H1 (cell line): Measurements from ENCODE around the gene SMIM7. TPM values are rescaled to one million over a fixed set of nuclear protein-coding genes. Genes with fewer than 3 reads are reported as not detected.

Experiments used
- CTCF ChIA-PET: fragments of 300-600 bp; sonication (Branson Sonifier 250); formaldehyde crosslinking; loops from one replicate; lab custom pipeline; 2021; ENCODE audit not compliant: partially characterized antibody; lab: Charles Lee
- POLR2A ChIA-PET: fragments of 300-600 bp; sonication (Branson Sonifier 250); formaldehyde crosslinking; loops from one replicate; lab custom pipeline; 2021; ENCODE audit warnings: inconsistent platforms; ENCODE audit not compliant: partially characterized antibody; lab: Charles Lee
- DNase-seq, 2 experiments: peaks; one replicate each; pipeline versions ENCODE4 v3.0.0 to v3.0.0-alpha.2; 2010 to 2022; ENCODE audit warnings: low spot score in 2 of 2, low read depth in 1 of 2, mixed read lengths in 1 of 2
- FAIRE-seq: peaks from 2 replicates; lab custom pipeline; 2011; peaks lifted over from hg19 to GRCh38; lab: Jason Lieb, UNC
- H2AFZ ChIP-seq: 2 replicates; pipeline ENCODE4 v1.8.1; 2012; ENCODE audit warnings: low read length, inconsistent platforms
- H2AK5ac ChIP-seq: 2 replicates; pipeline ENCODE4 v1.6.1; 2013; ENCODE audit warnings: low read depth, low read length
- H2BK120ac ChIP-seq: replicated peaks from 2 replicates; pipeline ENCODE3; 2013; ENCODE audit warnings: low read depth, low read length, inconsistent platforms
- H2BK12ac ChIP-seq: 2 replicates; pipeline ENCODE4 v1.6.1; 2013; ENCODE audit warnings: low read depth, low read length
- H2BK15ac ChIP-seq: 2 replicates; pipeline ENCODE4 v1.6.1; 2013; ENCODE audit warnings: low read length
- H2BK20ac ChIP-seq: 2 replicates; pipeline ENCODE4 v1.6.1; 2013; ENCODE audit warnings: low read length
- H2BK5ac ChIP-seq: 2 replicates; pipeline ENCODE4 v1.6.1; 2013; ENCODE audit warnings: low read depth, low read length
- H3K14ac ChIP-seq: 2 replicates; pipeline ENCODE4 v1.6.1; 2013; ENCODE audit warnings: inconsistent platforms; ENCODE audit not compliant: insufficient read length
- H3K18ac ChIP-seq: 2 replicates; pipeline ENCODE4 v1.6.1; 2013; ENCODE audit warnings: low read length; ENCODE audit errors: extremely low read depth
- H3K23ac ChIP-seq: 2 replicates; pipeline ENCODE4 v1.6.1; 2013; ENCODE audit warnings: inconsistent platforms; ENCODE audit not compliant: insufficient read length
- H3K23me2 ChIP-seq: 2 replicates; pipeline ENCODE4 v1.6.1; 2013; ENCODE audit warnings: low read depth, low read length
- H3K27ac ChIP-seq: 2 replicates; pipeline ENCODE4 v1.6.1; 2011; ENCODE audit warnings: low read depth, low read length, inconsistent platforms
- H3K27me3 ChIP-seq, 4 experiments: replicated peaks in 1 of 4; 1 replicate in 1 of 4; 2 replicates in 3 of 4; pipeline versions ENCODE4 v1.6.1 to v1.8.1; 2011 to 2013; ENCODE audit warnings: low read length in 3 of 4, mild to moderate bottlenecking in 3 of 4, inconsistent platforms in 2 of 4, mixed read lengths in 2 of 4, moderate library complexity in 1 of 4; ENCODE audit not compliant: control insufficient read depth in 3 of 4, insufficient read depth in 3 of 4; ENCODE audit errors: extremely low read depth in 1 of 4
- H3K36me3 ChIP-seq, 4 experiments: 2 replicates each; pipeline versions ENCODE4 v1.6.1 to v1.8.1; 2011 to 2013; ENCODE audit warnings: mild to moderate bottlenecking in 4 of 4, low read length in 3 of 4, moderate library complexity in 2 of 4, control low read depth in 1 of 4, inconsistent platforms in 1 of 4; ENCODE audit not compliant: insufficient read depth in 4 of 4, control insufficient read depth in 2 of 4
- H3K4ac ChIP-seq: replicated peaks from 2 replicates; pipeline ENCODE3; 2013; ENCODE audit warnings: low read length, low read depth, mixed read lengths, inconsistent platforms; ENCODE audit not compliant: insufficient read length
- H3K4me1 ChIP-seq, 4 experiments: replicated peaks in 1 of 4; 1 replicate in 1 of 4; 2 replicates in 3 of 4; pipeline versions ENCODE4 v1.6.1 to v1.8.1; 2011 to 2013; ENCODE audit warnings: low read length in 3 of 4, inconsistent platforms in 2 of 4, mixed read lengths in 1 of 4; ENCODE audit not compliant: insufficient read depth in 4 of 4, control insufficient read depth in 3 of 4
- H3K4me2 ChIP-seq, 2 experiments: 2 replicates each; pipeline versions ENCODE4 v1.6.1 to v1.8.1; 2011 to 2013; ENCODE audit warnings: low read depth in 2 of 2, low read length in 2 of 2, control low read depth in 1 of 2, inconsistent platforms in 1 of 2, mild to moderate bottlenecking in 1 of 2; ENCODE audit not compliant: insufficient read depth in 1 of 2
- H3K4me3 ChIP-seq, 4 experiments: fragments of 200-600, 300-600 bp in 1 of 4; sonication (generic), shearing (Covaris generic), sonication (Bioruptor Twin) in 1 of 4; 2 replicates each; pipeline versions ENCODE4 v1.5.1 to v1.8.1; 2011 to 2016; ENCODE audit warnings: low read length in 4 of 4, low read depth in 3 of 4, control low read depth in 2 of 4, inconsistent platforms in 2 of 4, mild to moderate bottlenecking in 2 of 4, mixed read lengths in 1 of 4, moderate library complexity in 1 of 4; ENCODE audit not compliant: insufficient read depth in 2 of 4; ENCODE audit errors: extremely low read depth in 1 of 4
- H3K56ac ChIP-seq: replicated peaks from 2 replicates; pipeline ENCODE3; 2013; ENCODE audit warnings: low read depth, mild to moderate bottlenecking, mixed read lengths, low read length, inconsistent platforms; ENCODE audit not compliant: insufficient read length
- H3K79me1 ChIP-seq: 2 replicates; pipeline ENCODE4 v1.6.1; 2013; ENCODE audit warnings: low read depth, low read length, control low read depth
- H3K79me2 ChIP-seq, 2 experiments: 2 replicates each; pipeline versions ENCODE4 v1.6.1 to v1.8.1; 2012 to 2013; ENCODE audit warnings: low read length in 2 of 2, mild to moderate bottlenecking in 2 of 2, inconsistent platforms in 1 of 2; ENCODE audit not compliant: insufficient read depth in 2 of 2, control insufficient read depth in 1 of 2
- H3K9ac ChIP-seq, 4 experiments: replicated peaks in 1 of 4; 1 replicate in 1 of 4; 2 replicates in 3 of 4; pipeline versions ENCODE4 v1.6.1 to v1.8.1; 2011 to 2013; ENCODE audit warnings: low read depth in 3 of 4, low read length in 3 of 4, control low read depth in 2 of 4, mild to moderate bottlenecking in 2 of 4, moderate library complexity in 2 of 4, inconsistent platforms in 1 of 4; ENCODE audit errors: extremely low read depth in 1 of 4
- H3K9me3 ChIP-seq, 2 experiments: 2 replicates each; pipeline versions ENCODE4 v1.6.1 to v1.8.1; 2012 to 2013; ENCODE audit warnings: mild to moderate bottlenecking in 2 of 2, moderate library complexity in 2 of 2, control low read depth in 1 of 2, inconsistent platforms in 1 of 2, low read depth in 1 of 2, low read length in 1 of 2, mixed read lengths in 1 of 2; ENCODE audit not compliant: insufficient read depth in 2 of 2
- H4K20me1 ChIP-seq, 2 experiments: replicated peaks in 1 of 2; 2 replicates each; pipeline versions ENCODE3 to v1.8.1; 2011 to 2013; ENCODE audit warnings: inconsistent platforms in 2 of 2, low read length in 2 of 2, mild to moderate bottlenecking in 1 of 2; ENCODE audit not compliant: insufficient read depth in 2 of 2, control insufficient read depth in 1 of 2
- H4K5ac ChIP-seq: 2 replicates; pipeline ENCODE4 v1.6.1; 2013; ENCODE audit warnings: low read length, low read depth, mixed read lengths, inconsistent platforms; ENCODE audit not compliant: insufficient read length
- H4K8ac ChIP-seq: 2 replicates; pipeline ENCODE4 v1.8.0; 2013; ENCODE audit warnings: mild to moderate bottlenecking, moderate library complexity, low read length, inconsistent platforms; ENCODE audit not compliant: insufficient read depth; ENCODE audit errors: extremely low read depth
- H4K91ac ChIP-seq: replicated peaks from 2 replicates; pipeline ENCODE3; 2013; ENCODE audit warnings: low read length, mixed read lengths, inconsistent platforms; ENCODE audit not compliant: insufficient read length
- CBX5 ChIP-seq: fragments of 300-800, 300-1000 bp; sonication (generic); IDR thresholded peaks from 2 replicates; pipeline ENCODE4 v1.7.1; 2016; ENCODE audit warnings: antibody characterized with exemption, low read length, low read depth
- CBX8 ChIP-seq: fragments of 300-800, 300-1000 bp; sonication (generic); IDR thresholded peaks from 2 replicates; pipeline ENCODE4 v1.7.1; 2016; ENCODE audit warnings: low read depth, low read length, borderline replicate concordance
- KDM1A ChIP-seq: fragments of 200-600, 300-600 bp; sonication (generic); IDR thresholded peaks from 2 replicates; pipeline ENCODE4 v1.7.1; 2016; ENCODE audit warnings: mild to moderate bottlenecking, low read length, borderline replicate concordance
- RAD21 ChIP-seq, 2 experiments: IDR thresholded peaks in 1 of 2; conservative IDR thresholded peaks in 1 of 2; 2 replicates each; pipeline ENCODE4 v1.6.1; 2011; ENCODE audit warnings: low read depth in 2 of 2, low read length in 2 of 2, improper control_type of control experiment in 1 of 2, inconsistent platforms in 1 of 2, mild to moderate bottlenecking in 1 of 2, moderate library complexity in 1 of 2
- TAF7 ChIP-seq: optimal IDR thresholded peaks from 2 replicates; pipeline ENCODE3; 2011; ENCODE audit warnings: low read depth, mild to moderate bottlenecking, inconsistent platforms, low read length, moderate library complexity, borderline replicate concordance
- TCF12 ChIP-seq: IDR thresholded peaks from 2 replicates; pipeline ENCODE4 v1.6.1; 2011; ENCODE audit warnings: low read depth, mild to moderate bottlenecking, low read length
- WGBS, 2 experiments: shearing (Covaris generic) in 1 of 2; methylation state at CpG; one replicate each; pipeline versions ENCODE4 v1.1.6 to v1.1.7; 2013 to 2015; ENCODE audit warnings: low lambda C conversion rate in 2 of 2, mixed read lengths in 2 of 2, inconsistent platforms in 1 of 2, low coverage in 1 of 2, missing lambda C conversion rate in 1 of 2; ENCODE audit not compliant: insufficient replicate concordance in 2 of 2, insufficient coverage in 1 of 2, insufficient read length in 1 of 2; ENCODE audit errors: extremely low coverage in 1 of 2, missing lambda C conversion rate in 1 of 2; 5-methylcytosine and 5-hydroxymethylcytosine counted together
- polyA plus RNA-seq, 7 experiments: library from polyadenylated mRNA; depleted of rRNA in 3 of 7; stranded (reverse) in 5 of 7; unstranded in 2 of 7; fragments of >200 nt in 5 of 7; fragments of 200-250 nt in 2 of 7; gene quantifications; 1 replicate in 5 of 7; 2 replicates in 1 of 7; 4 replicates in 1 of 7; pipeline versions ENCODE4 v1.2.1 to v1.2.3, GENCODE V29; 2011 to 2013; ENCODE audit warnings: missing spikeins in 2 of 7, mixed read lengths in 2 of 7
- total RNA-seq: library from RNA; stranded (reverse); fragmentation: NEBNext Ultra II Directional; extraction: Animal tissue kit (Norgen Biotek cat#: 25700); gene quantifications from 2 replicates; pipeline ENCODE4 v1.2.1, GENCODE V29; 2021

Gene SMIM7
- total and polyA plus RNA-seq, 2 of the 8 experiments (the other 6 are each of a cell fraction or from before 2014, with no cell fraction given): 55.5 to 67.5 TPM

GRCh38 chr19:16688084-16688483 is 28.1 kb upstream of the SMIM7 start:
- 91% methylated on average over 12 of the region's 12 CpGs; no CpG with 5 or more reads in 1 of the 2 experiments for WGBS, 2 experiments
- no peak overlapping the region for H4K91ac ChIP-seq
- TF ChIP-seq TCF12 (no peak), CBX8 (no peak), RAD21 (IDR thresholded peaks at IDR 0.05 in 1 of 2, conservative IDR thresholded peaks at IDR 0.05 in 1 of 2; ENCODE audit: low read depth in 2 of 2, low read length in 2 of 2) (no peak), CBX5 (no peak), KDM1A (no peak), TAF7 (no peak)

More at GRCh38 chr19:16688084-16688483, 28.1 kb upstream of the SMIM7 start:
- Histone ChIP-seq H3K18ac (no peak overlapping the region), H3K4me3 (no peak overlapping the region), H2BK12ac (no peak overlapping the region), H3K79me2 (no peaks in the 10 kb centered on the region), H3K4me2 (no peak overlapping the region), H2AFZ (no peak overlapping the region), H4K5ac (no peak overlapping the region), H3K79me1 (no peaks in the 10 kb centered on the region), H2BK120ac (no peak overlapping the region), H3K4ac (no peak overlapping the region), H3K4me1 (no peaks in the 10 kb centered on the region), H2BK15ac (no peak overlapping the region), H3K27me3 (no peaks in the 10 kb centered on the region), H3K27ac (no peak overlapping the region), H3K36me3 (no peaks in the 10 kb centered on the region), H3K56ac (no peak overlapping the region), H2BK20ac (no peak overlapping the region), H4K20me1 (no peaks in the 10 kb centered on the region), H2AK5ac (no peak overlapping the region), H2BK5ac (no peak overlapping the region), H4K8ac (peak overlapping the region; percentile 25), H3K14ac (no peak overlapping the region), H3K9ac (no peak overlapping the region), H3K23ac (no peak overlapping the region), H3K23me2 (no peaks in the 10 kb centered on the region), H3K9me3 (no peaks in the 10 kb centered on the region; a peak in 1 of 4 replicates)
- FAIRE-seq (no peak), DNase-seq (no peak)
- ChIA-PET POLR2A (interaction anchor here (0.7 to 1.6 kb wide), 4 partner anchors 9 to 27 kb away, joined by 3 to 5 read pairs (median 3); partner anchors contain the start of gene TMEM38A), CTCF (no interaction called here)
